RWPE1 (cell line): Measurements from ENCODE around the gene FAM174C.

Experiments
- CTCF ChIA-PET: fragments of 350-600 bp; sonication (Branson Sonifier 250); formaldehyde crosslinking; extraction: SDS; loops from one replicate; lab custom pipeline; 2021; lab: Yijun Ruan, JAX
- POLR2A ChIA-PET: fragments of 400-600 bp; formaldehyde crosslinking; extraction: SDS; loops from one replicate; lab custom pipeline; 2020; ENCODE audit warnings: antibody characterized with exemption; ENCODE audit not compliant: low non-redundant PET; lab: Yijun Ruan, JAX
- DNase-seq: peaks from one replicate; pipeline ENCODE4 v3.0.0; 2012; ENCODE audit warnings: low spot score
- H3K27ac ChIP-seq: fragments of 450-650 bp; 2 replicates; pipeline ENCODE4 v1.5.1; 2017
- CTCF ChIP-seq: fragments of 450-650 bp; conservative IDR thresholded peaks from 2 replicates; pipeline ENCODE4 v1.5.1; 2017; ENCODE audit warnings: low read depth, mild to moderate bottlenecking

The FAM174C gene

GRCh38 chr19:1247748-1248138 lies 27.6 kb upstream of the FAM174C start:
- DNase-seq = no peak
- ChIA-PET POLR2A (no interaction called here), CTCF (no interaction called here)
- no peak for TF ChIP-seq CTCF
- H3K27ac ChIP-seq = peak overlapping the region; percentile 100

DNA sequence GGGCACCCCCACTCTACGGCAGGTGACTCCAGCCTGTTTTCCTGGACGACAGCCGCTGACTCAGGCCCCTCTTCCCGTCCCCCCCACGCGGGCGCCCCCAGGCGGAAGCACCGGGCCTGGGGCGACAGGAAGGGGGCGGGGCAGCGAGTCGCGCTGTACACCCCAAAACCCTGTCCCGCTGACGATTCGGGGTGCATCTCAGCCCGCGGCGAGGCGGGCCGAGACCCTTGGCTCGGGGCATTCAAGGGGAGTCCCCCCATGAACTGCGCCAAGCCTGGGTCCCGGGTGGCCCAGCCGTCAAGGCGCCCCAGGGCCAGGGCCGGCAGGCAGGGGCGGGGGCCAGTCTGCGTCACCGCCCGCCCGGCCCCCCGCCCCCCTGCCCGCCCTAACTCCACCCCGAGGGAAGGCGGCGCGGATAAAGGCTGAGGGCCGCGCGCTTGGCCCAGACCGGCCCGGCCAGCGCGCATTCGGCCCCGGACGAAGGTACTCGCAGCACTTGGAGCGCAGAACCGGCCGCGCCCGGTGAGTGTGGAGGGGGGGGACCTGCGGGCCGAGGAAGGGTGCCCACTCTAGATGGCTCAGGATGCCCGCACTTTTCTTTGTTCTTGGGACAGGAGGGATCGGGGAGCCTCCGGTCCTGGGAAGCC lies 27.1 kb upstream of the FAM174C start, which contains the start of gene MIDN:
TSS of gene MIDN (plus strand) at position 445 of the 647 bp plus-strand sequence. CDS start 1,714 bp downstream, outside the sequence.
- TF ChIP-seq CTCF = no peak; the same call in 1 of the 2 replicates
- H3K27ac ChIP-seq = peak within 1 kb of the TSS; percentile 100
- POLR2A ChIA-PET = no interaction called here
- peak; percentile 65 for DNase-seq
- CTCF ChIA-PET = interaction anchor here (1.0 kb wide), 2 partner anchors 17 to 20 kb away, joined by 4 read pairs; no protein-coding TSS in a partner anchor

- peak; percentile 92 for TF ChIP-seq CTCF
- peak overlapping the region; percentile 100 for H3K27ac ChIP-seq
- peak; percentile 55 for DNase-seq
- CTCF ChIA-PET = interaction anchor here (0.5 to 1.0 kb wide), 4 partner anchors 17 to 119 kb away, joined by 3 to 4 read pairs (median 4); no protein-coding TSS in a partner anchor
- POLR2A ChIA-PET = no interaction called here
These were observed 26.5 kb upstream of the FAM174C start for GRCh38 chr19:1248786-1249297.

DNA sequence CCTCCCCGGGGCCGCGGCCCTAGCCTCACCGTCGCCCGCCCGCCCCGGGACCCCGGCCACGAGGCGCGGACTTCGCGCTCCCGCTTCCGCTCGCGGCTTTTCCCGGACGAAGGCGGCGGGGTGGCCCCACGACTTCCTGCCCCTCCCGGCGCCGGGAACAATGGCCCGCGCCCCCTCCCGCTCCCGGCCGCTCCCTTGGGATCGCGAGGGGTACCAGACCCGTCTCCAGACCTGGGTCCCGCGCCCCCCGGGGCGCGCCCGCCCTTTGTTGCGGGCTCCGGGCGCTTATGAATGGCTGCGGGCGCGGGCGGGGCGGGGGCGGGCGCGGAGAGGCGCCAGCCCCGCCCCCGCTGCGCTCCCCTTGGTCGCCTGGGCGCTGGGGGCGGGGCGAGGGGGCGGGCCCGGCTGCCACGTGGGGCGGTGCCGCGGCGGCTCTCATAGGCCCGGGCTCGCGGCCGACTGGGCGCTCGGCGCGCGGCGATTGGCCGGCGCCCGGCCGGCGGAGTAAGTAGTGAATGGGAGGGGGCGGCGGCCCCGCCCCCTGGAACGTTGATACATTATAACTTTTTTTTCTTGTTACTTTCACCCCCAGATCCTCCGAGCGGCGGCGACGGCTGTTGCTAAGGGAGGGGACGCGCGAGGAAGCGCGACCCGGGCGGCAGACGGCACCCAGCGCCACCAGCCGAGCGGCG lies 25.9 kb upstream of the FAM174C start:
- DNase-seq = peak; percentile 85
- CTCF ChIA-PET = interaction anchor here (0.5 to 1.0 kb wide), 4 partner anchors 16 to 120 kb away, joined by 3 to 4 read pairs (median 4); no protein-coding TSS in a partner anchor
- peak overlapping the region; percentile 100 for H3K27ac ChIP-seq
- TF ChIP-seq CTCF = no peak
- POLR2A ChIA-PET = interaction anchor here (0.6 kb wide), 1 partner anchor 19 kb away, joined by 3 read pairs; no protein-coding TSS in a partner anchor

DNA sequence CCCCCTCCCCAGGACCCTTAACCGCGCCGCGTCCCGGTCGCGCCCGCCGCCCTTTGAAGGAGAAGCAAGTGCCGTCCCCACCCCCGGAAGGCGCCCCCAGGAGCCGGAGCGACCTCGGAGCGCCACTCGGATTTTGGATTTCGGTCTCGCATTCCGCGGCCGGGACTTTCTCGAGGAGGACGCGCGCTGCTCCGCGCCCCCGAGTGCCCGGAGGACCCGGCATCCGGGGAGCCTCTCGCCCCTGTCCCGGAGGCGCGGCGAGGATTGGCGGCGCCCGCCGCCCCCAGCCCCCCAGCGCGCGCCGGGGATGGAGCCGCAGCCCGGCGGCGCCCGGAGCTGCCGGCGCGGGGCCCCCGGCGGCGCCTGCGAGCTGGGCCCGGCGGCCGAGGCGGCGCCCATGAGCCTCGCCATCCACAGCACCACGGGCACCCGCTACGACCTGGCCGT lies 25.3 kb upstream of the FAM174C start:
- ChIA-PET CTCF (no interaction called here), POLR2A (interaction anchor here (0.6 kb wide), 1 partner anchor 19 kb away, joined by 3 read pairs; no protein-coding TSS in a partner anchor)
- no peak for TF ChIP-seq CTCF
- peak overlapping the region; percentile 100 for H3K27ac ChIP-seq
- DNase-seq = no peak
